Measurements from ENCODE around the gene CDKN2AIPNL. TPM values are rescaled to one million over a fixed set of nuclear protein-coding genes. Genes with fewer than 3 reads are reported as not detected.

The CDKN2AIPNL gene
- total and polyA plus RNA-seq, 12 donors: 14.1 to 63.7 (median 29.3) TPM

GRCh38 chr5:134459010-134459403 is 47.3 kb upstream of the CDKN2AIPNL start:
- peaks cover 0 to 7% of the 10 kb centered on the region in 2 donors for H3K4me1 ChIP-seq (replicated peaks in 1 of 2)
- no peaks in the 10 kb centered on the region for H3K36me3 ChIP-seq (replicated peaks in 1 of 2)
- WGBS, 4 donors: 83 to 97% (median 92%) methylated on average over 3 to 8 of the region's 8 CpGs
- intact Hi-C loops (cut with DNase I): no loop called here
- no peak overlapping the region for H3K4me3 ChIP-seq
- H3K27ac ChIP-seq: no peak overlapping the region
- no peak for DNase-seq
- no peaks in the 10 kb centered on the region for H3K9me3 ChIP-seq (replicated peaks in 1 of 3)
- no peak for TF ChIP-seq POLR2A (IDR thresholded peaks at IDR 0.05)
- no peaks in the 10 kb centered on the region for H3K27me3 ChIP-seq

DNA sequence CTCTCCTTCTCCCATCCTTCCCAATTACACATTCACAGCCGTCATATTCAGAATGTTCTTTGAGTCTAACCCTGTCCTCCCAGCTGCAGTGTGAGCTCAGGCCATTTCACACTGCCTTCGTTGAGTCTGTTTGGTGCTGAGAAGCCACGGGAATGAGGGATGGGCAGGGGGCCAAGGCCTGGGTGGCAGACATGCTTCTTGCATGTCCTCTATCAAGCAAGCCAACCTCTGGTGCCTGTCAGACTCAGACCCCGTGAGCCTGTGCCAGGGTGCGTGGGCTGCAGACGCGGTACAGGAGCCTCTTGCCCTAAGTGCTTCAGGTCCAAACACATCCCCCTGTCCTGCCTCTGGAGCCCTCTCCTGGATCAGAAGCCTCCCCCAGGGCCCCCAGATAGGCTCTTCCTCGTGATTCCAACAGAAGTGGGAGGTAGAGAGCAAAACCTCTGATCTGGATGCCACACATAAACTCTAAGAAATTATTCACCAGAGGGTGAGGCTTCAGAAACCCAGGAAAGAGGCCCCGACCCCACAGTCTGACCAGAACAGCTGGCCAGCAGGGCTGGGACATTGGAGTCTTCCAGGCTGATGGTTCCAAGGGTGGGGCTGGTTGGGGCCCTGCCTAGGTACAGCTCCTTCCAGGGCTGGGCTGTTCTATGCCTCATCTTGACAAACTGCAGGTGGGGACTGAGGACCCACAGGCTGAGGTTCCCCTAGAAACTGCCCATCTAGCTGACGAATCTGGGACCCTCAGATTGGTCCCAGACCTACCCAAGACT is 46.7 kb upstream of the CDKN2AIPNL start:
- 79 to 88% (median 84%) methylated on average over 8 to 10 of the region's 10 CpGs for WGBS, 4 donors

DNA sequence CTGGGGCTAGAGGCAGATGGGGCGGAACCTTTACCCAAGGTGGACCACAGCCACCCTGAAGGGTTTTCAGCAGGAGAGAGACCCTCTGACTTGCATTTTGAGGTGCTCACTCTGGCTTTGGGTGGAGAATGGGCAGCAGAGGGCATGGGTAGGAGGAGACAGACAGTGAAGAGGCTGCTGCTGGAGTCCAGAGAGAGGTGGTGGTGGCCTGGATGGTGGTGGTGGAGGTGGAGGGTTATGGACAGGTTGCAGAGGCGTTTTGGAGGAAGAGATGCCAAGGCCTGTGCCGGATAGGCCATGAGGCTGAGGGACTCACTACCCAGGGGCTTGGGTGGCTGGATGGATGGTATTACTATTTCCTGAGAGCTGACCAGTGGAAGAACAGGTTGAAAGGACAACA is 46.1 kb upstream of the CDKN2AIPNL start:
- no peaks in the 10 kb centered on the region for H3K9me3 ChIP-seq (replicated peaks in 1 of 3)
- no peak overlapping the region for H3K4me3 ChIP-seq
- 90 to 96% (median 92%) methylated on average over 3 of the region's 3 CpGs for WGBS, 4 donors
- no peak for DNase-seq
- no peaks in the 10 kb centered on the region for H3K27me3 ChIP-seq
- H3K36me3 ChIP-seq (replicated peaks in 1 of 2): no peaks in the 10 kb centered on the region
- no peak overlapping the region for H3K27ac ChIP-seq
- TF ChIP-seq POLR2A (IDR thresholded peaks at IDR 0.05) (no peak), CTCF (IDR thresholded peaks at IDR 0.05) (no peak)
- H3K4me1 ChIP-seq (replicated peaks in 1 of 2): peaks cover 0 to 7% of the 10 kb centered on the region in 2 donors
- intact Hi-C loops (cut with DNase I): no loop called here

More for the DNA sequence above, 46.7 kb upstream of the CDKN2AIPNL start:
- intact Hi-C loops (cut with DNase I): no loop called here
- Histone ChIP-seq H3K9me3 (replicated peaks in 1 of 3) (no peaks in the 10 kb centered on the region), H3K36me3 (replicated peaks in 1 of 2) (no peaks in the 10 kb centered on the region), H3K4me1 (replicated peaks in 1 of 2) (peaks cover 0 to 7% of the 10 kb centered on the region in 2 donors), H3K27ac (no peak overlapping the region), H3K27me3 (no peaks in the 10 kb centered on the region), H3K4me3 (no peak overlapping the region)
- TF ChIP-seq POLR2A (IDR thresholded peaks at IDR 0.05): no peak
- no peak for TF ChIP-seq CTCF (IDR thresholded peaks at IDR 0.05)
- DNase-seq: no peak

DNA sequence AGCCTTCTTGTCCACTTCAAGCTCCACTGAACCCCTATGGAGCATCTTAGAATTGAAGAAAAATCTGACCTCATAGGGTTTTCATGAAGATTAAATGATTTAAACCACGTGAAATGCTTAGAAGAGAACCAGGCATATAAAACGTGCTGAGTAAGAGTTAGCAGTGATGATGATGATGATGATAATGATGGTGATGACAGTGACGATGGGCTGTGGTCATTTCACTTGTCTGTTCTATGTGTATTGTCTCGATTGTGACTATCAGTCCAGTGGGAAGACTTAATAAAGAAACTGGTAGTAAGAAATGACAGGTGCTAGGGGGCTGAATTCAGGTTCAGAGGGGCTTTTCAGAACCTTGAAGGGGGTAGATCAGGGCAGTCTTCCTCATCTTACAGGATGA is 45.1 kb upstream of the CDKN2AIPNL start:
- H3K36me3 ChIP-seq (replicated peaks in 1 of 2): no peaks in the 10 kb centered on the region
- no peaks in the 10 kb centered on the region for H3K27me3 ChIP-seq
- H3K27ac ChIP-seq: no peak overlapping the region
- TF ChIP-seq CTCF (IDR thresholded peaks at IDR 0.05) (no peak), POLR2A (IDR thresholded peaks at IDR 0.05) (no peak)
- no peak for DNase-seq
- peaks cover 0 to 4% of the 10 kb centered on the region in 2 donors for H3K4me1 ChIP-seq (replicated peaks in 1 of 2)
- WGBS, 4 donors: 60 to 80% (median 68%) methylated on average over 4 of the region's 4 CpGs
- no peaks in the 10 kb centered on the region for H3K9me3 ChIP-seq (replicated peaks in 1 of 3)
- no peak overlapping the region for H3K4me3 ChIP-seq
- intact Hi-C loops (cut with DNase I): no loop called here

DNA sequence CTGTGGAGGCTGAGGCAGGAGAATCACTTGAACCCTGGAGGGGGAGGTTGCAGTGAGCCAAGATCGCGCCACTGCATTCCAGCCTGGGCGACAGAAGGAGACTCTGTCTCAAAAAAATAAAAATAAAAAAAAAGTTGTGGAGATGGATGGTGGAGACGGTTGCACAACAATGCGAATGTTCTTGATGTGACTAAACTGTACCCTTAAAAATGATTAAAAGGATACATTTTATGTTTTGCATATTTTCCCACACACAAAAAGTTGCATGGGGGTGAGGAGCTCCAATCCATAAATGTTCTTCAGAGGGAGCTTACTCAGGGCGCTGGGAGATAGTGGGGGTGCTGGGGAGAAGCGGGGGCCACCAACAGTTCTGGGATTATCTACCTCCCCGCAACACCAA is 43.8 kb upstream of the CDKN2AIPNL start:
- no peak for TF ChIP-seq POLR2A (IDR thresholded peaks at IDR 0.05)
- TF ChIP-seq CTCF (IDR thresholded peaks at IDR 0.05): no peak
- Histone ChIP-seq H3K4me1 (replicated peaks in 1 of 2) (peaks cover 0 to 7% of the 10 kb centered on the region in 2 donors), H3K27ac (no peak overlapping the region), H3K9me3 (replicated peaks in 1 of 3) (no peaks in the 10 kb centered on the region), H3K36me3 (replicated peaks in 1 of 2) (no peaks in the 10 kb centered on the region), H3K27me3 (no peaks in the 10 kb centered on the region), H3K4me3 (no peak overlapping the region)
- no peak for DNase-seq
- intact Hi-C loops (cut with DNase I): no loop called here
- 91 to 94% (median 92%) methylated on average over 8 of the region's 8 CpGs for WGBS, 4 donors
